SK-N-SH (cell line): ENCODE data around the gene PRKN. TPM values are rescaled to one million over a fixed set of nuclear protein-coding genes. Genes with fewer than 3 reads are reported as not detected.

Experiments used
- CTCF ChIA-PET: fragments of 300-600, 350-600 bp; formaldehyde crosslinking; extraction: SDS; loops from one replicate; lab custom pipeline; 2021; lab: Yijun Ruan, JAX
- POLR2A ChIA-PET: fragments of 350-600 bp; sonication (Branson Sonifier 250); formaldehyde crosslinking; extraction: SDS; loops from one replicate; lab custom pipeline; 2020; ENCODE audit warnings: antibody characterized with exemption, inconsistent platforms; lab: Yijun Ruan, JAX
- DNase-seq: peaks from one replicate; pipeline ENCODE4 v3.0.0; 2012
- H2AFZ ChIP-seq: fragments of 200-600 bp; sonication (generic); 2 replicates; pipeline ENCODE4 v1.8.1; 2016; ENCODE audit warnings: antibody characterized with exemption, mild to moderate bottlenecking, low read depth
- H3F3A ChIP-seq: fragments of 200-600 bp; sonication (generic); replicated peaks from 2 replicates; pipeline ENCODE3; 2016; ENCODE audit warnings: antibody characterized with exemption, mild to moderate bottlenecking; ENCODE audit not compliant: insufficient read depth
- H3K27ac ChIP-seq, 2 experiments: fragments of 200-500 bp in 1 of 2; fragments of 200-600 bp in 1 of 2; sonication (Bioruptor generic) in 1 of 2; sonication (generic), shearing (Covaris generic) in 1 of 2; 2 replicates each; pipeline versions ENCODE4 v1.5.1 to v1.6.1; 2014 to 2016; ENCODE audit warnings: low read depth in 2 of 2, inconsistent platforms in 1 of 2, low read length in 1 of 2, mild to moderate bottlenecking in 1 of 2, mixed read lengths in 1 of 2
- H3K27me3 ChIP-seq: fragments of 200-600 bp; sonication (generic), shearing (Covaris generic); 2 replicates; pipeline ENCODE4 v1.6.1; 2016; ENCODE audit warnings: mixed run types; ENCODE audit not compliant: insufficient read depth
- H3K36me3 ChIP-seq, 2 experiments: fragments of 200-500 bp in 1 of 2; fragments of 200-600 bp in 1 of 2; sonication (Bioruptor generic) in 1 of 2; sonication (generic) in 1 of 2; replicated peaks in 1 of 2; 2 replicates each; pipeline versions ENCODE3 to v1.5.1; 2014 to 2016; ENCODE audit warnings: low read length in 1 of 2, mild to moderate bottlenecking in 1 of 2; ENCODE audit not compliant: insufficient read depth in 2 of 2, control insufficient read depth in 1 of 2
- H3K4me1 ChIP-seq, 2 experiments: fragments of 200-500 bp in 1 of 2; fragments of 200-600 bp in 1 of 2; sonication (Bioruptor generic) in 1 of 2; sonication (generic), shearing (Covaris generic) in 1 of 2; 2 replicates each; pipeline versions ENCODE4 v1.5.1 to v1.6.1; 2014 to 2016; ENCODE audit warnings: low read depth in 1 of 2, low read length in 1 of 2, mixed run types in 1 of 2; ENCODE audit not compliant: insufficient read depth in 2 of 2, control insufficient read depth in 1 of 2
- H3K4me2 ChIP-seq: fragments of 200-600 bp; sonication (generic), shearing (Covaris generic); 2 replicates; pipeline ENCODE4 v1.6.1; 2017; ENCODE audit warnings: mixed run types
- H3K4me3 ChIP-seq, 2 experiments: fragments of 200-500 bp in 1 of 2; fragments of 200-600 bp in 1 of 2; sonication (Bioruptor generic) in 1 of 2; sonication (generic), shearing (Covaris generic) in 1 of 2; 2 replicates each; pipeline versions ENCODE4 v1.5.1 to v1.8.1; 2014 to 2016; ENCODE audit warnings: low read depth in 2 of 2, inconsistent platforms in 1 of 2, low read length in 1 of 2, mild to moderate bottlenecking in 1 of 2, mixed read lengths in 1 of 2, moderate library complexity in 1 of 2
- H3K79me2 ChIP-seq: fragments of 200-600 bp; sonication (generic); 2 replicates; pipeline ENCODE4 v1.8.1; 2017; ENCODE audit warnings: mild to moderate bottlenecking; ENCODE audit not compliant: insufficient read depth
- H3K9ac ChIP-seq: fragments of 200-600 bp; sonication (generic); 2 replicates; pipeline ENCODE4 v1.6.1; 2017; ENCODE audit warnings: mixed run types
- H3K9me2 ChIP-seq: fragments of 200-600 bp; sonication (generic); 2 replicates; pipeline ENCODE4 v1.6.1; 2017; ENCODE audit warnings: mixed run types
- H3K9me3 ChIP-seq: fragments of 200-600 bp; sonication (generic); 2 replicates; pipeline ENCODE4 v1.6.1; 2017; ENCODE audit warnings: mixed run types, mild to moderate bottlenecking, moderate library complexity
- H4K20me1 ChIP-seq: fragments of 200-600 bp; sonication (generic); 2 replicates; pipeline ENCODE4 v1.6.1; 2017; ENCODE audit warnings: mild to moderate bottlenecking, mixed run types; ENCODE audit not compliant: insufficient read depth
- EP300 ChIP-seq, 2 experiments: IDR thresholded peaks; 2 replicates each; pipeline versions ENCODE4 v1.4.0 to v1.6.1; 2012; ENCODE audit warnings: borderline replicate concordance in 1 of 2, low read depth in 1 of 2, low read length in 1 of 2
- GABPA ChIP-seq: IDR thresholded peaks from 2 replicates; pipeline ENCODE4 v1.4.0; 2012; ENCODE audit warnings: low read depth, mild to moderate bottlenecking
- JUND ChIP-seq: IDR thresholded peaks from 2 replicates; pipeline ENCODE4 v1.4.0; 2012
- NRF1 ChIP-seq: IDR thresholded peaks from 2 replicates; pipeline ENCODE4 v1.6.1; 2012; ENCODE audit warnings: low read depth, mild to moderate bottlenecking, low read length
- POLR2AphosphoS5 ChIP-seq: IDR thresholded peaks from 2 replicates; pipeline ENCODE4 v1.6.1; 2012; ENCODE audit warnings: low read depth, low read length
- RXRA ChIP-seq: IDR thresholded peaks from 2 replicates; pipeline ENCODE4 v1.4.0; 2012; ENCODE audit warnings: low read depth, mild to moderate bottlenecking, borderline replicate concordance
- TAF1 ChIP-seq: IDR thresholded peaks from 2 replicates; pipeline ENCODE4 v1.6.1; 2012; ENCODE audit warnings: low read depth, mild to moderate bottlenecking, low read length, moderate library complexity, borderline replicate concordance
- TEAD4 ChIP-seq: IDR thresholded peaks from 2 replicates; pipeline ENCODE4 v1.4.0; 2012; ENCODE audit warnings: mild to moderate bottlenecking, borderline replicate concordance; ENCODE audit not compliant: insufficient read depth
- USF1 ChIP-seq: IDR thresholded peaks from 2 replicates; pipeline ENCODE4 v1.4.0; 2012; ENCODE audit warnings: low read depth, borderline replicate concordance
- WGBS: methylation state at CpG from one replicate; pipeline ENCODE4 v1.1.6; 2017; ENCODE audit warnings: low lambda C conversion rate; 5-methylcytosine and 5-hydroxymethylcytosine counted together
- polyA plus RNA-seq, 3 experiments: library from polyadenylated mRNA; depleted of rRNA; stranded (reverse); fragments of >200 nt; gene quantifications; 2 replicates each; pipeline ENCODE4 v1.2.3, GENCODE V29; 2012
- TF ChIP-seq, protein P1 (sequence below): IDR thresholded peaks from 2 replicates; pipeline ENCODE4; 2012
- TF ChIP-seq, protein P2 (sequence below): IDR thresholded peaks from 2 replicates; pipeline ENCODE4 v1.4.0; 2012; ENCODE audit warnings: low read depth, borderline replicate concordance
- TF ChIP-seq, protein P3 (sequence below): fragments of 200-600 bp; sonication (generic); IDR thresholded peaks from 2 replicates; pipeline ENCODE4 v1.6.1; 2017; ENCODE audit warnings: antibody characterized with exemption, mild to moderate bottlenecking, moderate library complexity

The PRKN gene
- polyA plus RNA-seq, 1 of the 3 experiments (the other 2 are of a cell fraction), result 0.76 TPM

DNA sequence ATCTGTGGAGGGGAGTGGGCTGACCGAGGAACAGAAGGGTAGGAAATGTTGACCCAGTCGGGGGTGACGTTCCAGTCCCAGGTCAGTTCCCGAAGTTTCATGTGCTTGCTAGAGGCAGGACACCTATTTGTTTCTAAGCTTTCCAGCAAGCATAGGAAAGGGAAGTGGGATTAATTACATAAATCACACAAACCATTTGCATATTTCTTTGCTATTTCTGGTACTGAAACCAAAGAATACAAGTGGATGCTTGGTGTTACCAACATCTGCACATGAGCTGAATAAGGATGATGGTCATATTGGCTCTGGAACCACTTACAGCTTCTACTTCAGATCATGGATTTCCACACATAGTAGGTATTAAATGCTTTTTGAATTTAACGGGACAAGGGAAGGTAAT lies 546.5 kb downstream of the PRKN start:
- Histone ChIP-seq H3K9me3 (no peaks in the 10 kb centered on the region), H3K79me2 (no peaks in the 10 kb centered on the region), H3F3A (no peaks in the 10 kb centered on the region), H3K36me3 (no peaks in the 10 kb centered on the region), H2AFZ (no peak overlapping the region), H3K4me3 (no peak overlapping the region), H3K4me2 (no peak overlapping the region), H3K9me2 (no peaks in the 10 kb centered on the region), H3K4me1 (no peaks in the 10 kb centered on the region; a peak in 1 of 4 replicates), H3K27me3 (no peaks in the 10 kb centered on the region), H3K27ac (no peak overlapping the region), H4K20me1 (no peaks in the 10 kb centered on the region), H3K9ac (no peak overlapping the region)
- ChIA-PET POLR2A (no interaction called here), CTCF (no interaction called here)
- TF ChIP-seq JUND (no peak), RXRA (no peak), NRF1 (no peak), USF1 (no peak), GABPA (no peak), POLR2AphosphoS5 (no peak), TEAD4 (no peak), EP300 (IDR thresholded peaks at IDR 0.05; ENCODE audit: borderline replicate concordance in 1 of 2, low read depth in 1 of 2, low read length in 1 of 2) (no peak), TAF1 (no peak)
- TF ChIP-seq, protein P1, sequence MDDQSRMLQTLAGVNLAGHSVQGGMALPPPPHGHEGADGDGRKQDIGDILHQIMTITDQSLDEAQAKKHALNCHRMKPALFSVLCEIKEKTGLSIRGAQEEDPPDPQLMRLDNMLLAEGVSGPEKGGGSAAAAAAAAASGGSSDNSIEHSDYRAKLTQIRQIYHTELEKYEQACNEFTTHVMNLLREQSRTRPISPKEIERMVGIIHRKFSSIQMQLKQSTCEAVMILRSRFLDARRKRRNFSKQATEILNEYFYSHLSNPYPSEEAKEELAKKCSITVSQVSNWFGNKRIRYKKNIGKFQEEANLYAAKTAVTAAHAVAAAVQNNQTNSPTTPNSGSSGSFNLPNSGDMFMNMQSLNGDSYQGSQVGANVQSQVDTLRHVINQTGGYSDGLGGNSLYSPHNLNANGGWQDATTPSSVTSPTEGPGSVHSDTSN, result no peak
- TF ChIP-seq, protein P2, sequence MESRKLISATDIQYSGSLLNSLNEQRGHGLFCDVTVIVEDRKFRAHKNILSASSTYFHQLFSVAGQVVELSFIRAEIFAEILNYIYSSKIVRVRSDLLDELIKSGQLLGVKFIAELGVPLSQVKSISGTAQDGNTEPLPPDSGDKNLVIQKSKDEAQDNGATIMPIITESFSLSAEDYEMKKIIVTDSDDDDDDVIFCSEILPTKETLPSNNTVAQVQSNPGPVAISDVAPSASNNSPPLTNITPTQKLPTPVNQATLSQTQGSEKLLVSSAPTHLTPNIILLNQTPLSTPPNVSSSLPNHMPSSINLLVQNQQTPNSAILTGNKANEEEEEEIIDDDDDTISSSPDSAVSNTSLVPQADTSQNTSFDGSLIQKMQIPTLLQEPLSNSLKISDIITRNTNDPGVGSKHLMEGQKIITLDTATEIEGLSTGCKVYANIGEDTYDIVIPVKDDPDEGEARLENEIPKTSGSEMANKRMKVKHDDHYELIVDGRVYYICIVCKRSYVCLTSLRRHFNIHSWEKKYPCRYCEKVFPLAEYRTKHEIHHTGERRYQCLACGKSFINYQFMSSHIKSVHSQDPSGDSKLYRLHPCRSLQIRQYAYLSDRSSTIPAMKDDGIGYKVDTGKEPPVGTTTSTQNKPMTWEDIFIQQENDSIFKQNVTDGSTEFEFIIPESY, result no peak
- TF ChIP-seq, protein P3, sequence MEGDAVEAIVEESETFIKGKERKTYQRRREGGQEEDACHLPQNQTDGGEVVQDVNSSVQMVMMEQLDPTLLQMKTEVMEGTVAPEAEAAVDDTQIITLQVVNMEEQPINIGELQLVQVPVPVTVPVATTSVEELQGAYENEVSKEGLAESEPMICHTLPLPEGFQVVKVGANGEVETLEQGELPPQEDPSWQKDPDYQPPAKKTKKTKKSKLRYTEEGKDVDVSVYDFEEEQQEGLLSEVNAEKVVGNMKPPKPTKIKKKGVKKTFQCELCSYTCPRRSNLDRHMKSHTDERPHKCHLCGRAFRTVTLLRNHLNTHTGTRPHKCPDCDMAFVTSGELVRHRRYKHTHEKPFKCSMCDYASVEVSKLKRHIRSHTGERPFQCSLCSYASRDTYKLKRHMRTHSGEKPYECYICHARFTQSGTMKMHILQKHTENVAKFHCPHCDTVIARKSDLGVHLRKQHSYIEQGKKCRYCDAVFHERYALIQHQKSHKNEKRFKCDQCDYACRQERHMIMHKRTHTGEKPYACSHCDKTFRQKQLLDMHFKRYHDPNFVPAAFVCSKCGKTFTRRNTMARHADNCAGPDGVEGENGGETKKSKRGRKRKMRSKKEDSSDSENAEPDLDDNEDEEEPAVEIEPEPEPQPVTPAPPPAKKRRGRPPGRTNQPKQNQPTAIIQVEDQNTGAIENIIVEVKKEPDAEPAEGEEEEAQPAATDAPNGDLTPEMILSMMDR, result no peak
- 69% methylated on average over 5 of the region's 5 CpGs for WGBS
- DNase-seq, result no peak
